PFSK-1 (cell line): ENCODE measurements around the gene TEPSIN.

Experiments used
- FOXP2 ChIP-seq: optimal IDR thresholded peaks from 2 replicates; pipeline ENCODE3; 2011; ENCODE audit warnings: borderline replicate concordance, control low read depth, inconsistent platforms; ENCODE audit not compliant: insufficient read depth; ENCODE audit errors: extremely low read length, extremely low read depth
- POLR2AphosphoS5 ChIP-seq: IDR thresholded peaks from 2 replicates; pipeline ENCODE4 v1.6.1; 2012; ENCODE audit warnings: low read depth, mild to moderate bottlenecking, control low read depth, low read length, moderate library complexity
- SIN3A ChIP-seq: IDR thresholded peaks from 2 replicates; pipeline ENCODE4 v1.6.1; 2012; ENCODE audit warnings: mild to moderate bottlenecking, low read length, moderate library complexity, borderline replicate concordance; ENCODE audit not compliant: insufficient read depth
- TAF1 ChIP-seq: IDR thresholded peaks from 2 replicates; pipeline ENCODE4 v1.6.1; 2012; ENCODE audit warnings: low read length, control low read depth, borderline replicate concordance; ENCODE audit not compliant: insufficient read depth
- TF ChIP-seq, protein P1 (sequence below), 2 experiments: IDR thresholded peaks; 2 replicates each; pipeline versions ENCODE4 v1.6.1 to v1.8.0; 2011 to 2012; ENCODE audit warnings: low read depth in 2 of 2, low read length in 2 of 2, control low read depth in 1 of 2, inconsistent platforms in 1 of 2, mild to moderate bottlenecking in 1 of 2, moderate library complexity in 1 of 2; ENCODE audit not compliant: insufficient read depth in 1 of 2

Gene TEPSIN

DNA sequence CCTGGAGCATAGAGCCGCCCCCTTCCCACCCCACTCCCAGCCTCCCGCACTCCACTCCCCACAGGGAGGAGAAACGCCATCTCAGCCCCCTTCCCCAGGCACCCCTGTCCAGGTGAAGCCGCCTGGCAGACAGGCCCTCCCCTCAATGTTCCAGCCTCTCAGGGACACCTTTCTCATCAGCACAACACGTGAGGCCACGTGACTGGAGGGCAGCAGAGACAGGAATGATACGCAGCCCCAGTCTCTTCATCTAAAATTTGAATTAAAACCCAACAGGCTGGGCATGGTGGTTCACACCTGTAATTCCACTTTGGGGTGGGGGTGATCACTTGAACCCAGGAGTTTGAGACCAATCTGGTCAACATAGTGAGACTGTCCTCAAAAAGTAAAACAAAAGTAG lies 52.7 kb downstream of the TEPSIN start:
- TF ChIP-seq POLR2AphosphoS5: no peak
- TF ChIP-seq FOXP2: no peak
- TF ChIP-seq SIN3A: no peak
- TF ChIP-seq, protein P1, sequence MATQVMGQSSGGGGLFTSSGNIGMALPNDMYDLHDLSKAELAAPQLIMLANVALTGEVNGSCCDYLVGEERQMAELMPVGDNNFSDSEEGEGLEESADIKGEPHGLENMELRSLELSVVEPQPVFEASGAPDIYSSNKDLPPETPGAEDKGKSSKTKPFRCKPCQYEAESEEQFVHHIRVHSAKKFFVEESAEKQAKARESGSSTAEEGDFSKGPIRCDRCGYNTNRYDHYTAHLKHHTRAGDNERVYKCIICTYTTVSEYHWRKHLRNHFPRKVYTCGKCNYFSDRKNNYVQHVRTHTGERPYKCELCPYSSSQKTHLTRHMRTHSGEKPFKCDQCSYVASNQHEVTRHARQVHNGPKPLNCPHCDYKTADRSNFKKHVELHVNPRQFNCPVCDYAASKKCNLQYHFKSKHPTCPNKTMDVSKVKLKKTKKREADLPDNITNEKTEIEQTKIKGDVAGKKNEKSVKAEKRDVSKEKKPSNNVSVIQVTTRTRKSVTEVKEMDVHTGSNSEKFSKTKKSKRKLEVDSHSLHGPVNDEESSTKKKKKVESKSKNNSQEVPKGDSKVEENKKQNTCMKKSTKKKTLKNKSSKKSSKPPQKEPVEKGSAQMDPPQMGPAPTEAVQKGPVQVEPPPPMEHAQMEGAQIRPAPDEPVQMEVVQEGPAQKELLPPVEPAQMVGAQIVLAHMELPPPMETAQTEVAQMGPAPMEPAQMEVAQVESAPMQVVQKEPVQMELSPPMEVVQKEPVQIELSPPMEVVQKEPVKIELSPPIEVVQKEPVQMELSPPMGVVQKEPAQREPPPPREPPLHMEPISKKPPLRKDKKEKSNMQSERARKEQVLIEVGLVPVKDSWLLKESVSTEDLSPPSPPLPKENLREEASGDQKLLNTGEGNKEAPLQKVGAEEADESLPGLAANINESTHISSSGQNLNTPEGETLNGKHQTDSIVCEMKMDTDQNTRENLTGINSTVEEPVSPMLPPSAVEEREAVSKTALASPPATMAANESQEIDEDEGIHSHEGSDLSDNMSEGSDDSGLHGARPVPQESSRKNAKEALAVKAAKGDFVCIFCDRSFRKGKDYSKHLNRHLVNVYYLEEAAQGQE (IDR thresholded peaks at IDR 0.05; ENCODE audit: insufficient read depth in 1 of 2, low read depth in 2 of 2, low read length in 2 of 2): no peak
- TF ChIP-seq TAF1: no peak

DNA sequence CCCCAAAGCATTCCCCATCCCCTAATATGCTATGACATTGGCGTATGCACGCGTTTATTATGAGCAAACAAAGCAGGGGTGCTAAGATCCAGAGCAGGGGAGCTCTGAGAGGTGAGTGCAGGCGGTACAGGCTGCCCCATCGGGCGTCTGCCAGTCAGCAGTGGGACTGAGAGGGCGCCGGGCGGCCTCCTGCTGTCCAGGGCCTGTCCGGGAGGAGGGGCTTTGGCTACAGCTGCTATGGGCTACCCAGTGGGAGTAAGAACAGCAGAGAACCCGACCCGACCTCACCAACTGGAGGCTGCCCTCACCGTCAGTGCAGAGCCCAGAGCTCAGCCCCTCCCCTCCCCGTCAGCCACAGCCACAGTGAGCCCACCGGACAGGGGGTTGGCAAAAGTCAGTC lies 54.3 kb downstream of the TEPSIN start:
- TF ChIP-seq FOXP2: no peak

DNA sequence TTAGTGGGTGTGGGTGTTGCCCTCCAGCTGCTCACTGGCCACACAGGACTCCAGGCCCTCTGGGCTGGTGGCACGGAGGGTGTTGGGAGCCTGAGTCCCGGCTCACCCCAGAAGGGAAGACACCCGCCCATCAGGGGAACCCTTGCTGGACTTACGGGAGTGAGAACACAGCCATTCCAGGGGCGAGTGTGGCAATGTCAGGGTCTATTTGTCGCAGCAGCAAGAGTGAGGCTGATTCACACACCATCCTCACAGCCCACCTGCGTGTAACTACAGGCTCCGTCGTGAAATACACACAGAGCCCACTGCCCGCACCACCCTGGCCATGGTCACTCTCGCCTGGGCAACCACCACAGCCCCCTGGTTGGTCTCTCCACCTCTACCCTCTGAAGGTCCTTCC lies 55.0 kb downstream of the TEPSIN start:
- TF ChIP-seq, protein P1 (IDR thresholded peaks at IDR 0.05; ENCODE audit: insufficient read depth in 1 of 2, low read depth in 2 of 2, low read length in 2 of 2): no peak

DNA sequence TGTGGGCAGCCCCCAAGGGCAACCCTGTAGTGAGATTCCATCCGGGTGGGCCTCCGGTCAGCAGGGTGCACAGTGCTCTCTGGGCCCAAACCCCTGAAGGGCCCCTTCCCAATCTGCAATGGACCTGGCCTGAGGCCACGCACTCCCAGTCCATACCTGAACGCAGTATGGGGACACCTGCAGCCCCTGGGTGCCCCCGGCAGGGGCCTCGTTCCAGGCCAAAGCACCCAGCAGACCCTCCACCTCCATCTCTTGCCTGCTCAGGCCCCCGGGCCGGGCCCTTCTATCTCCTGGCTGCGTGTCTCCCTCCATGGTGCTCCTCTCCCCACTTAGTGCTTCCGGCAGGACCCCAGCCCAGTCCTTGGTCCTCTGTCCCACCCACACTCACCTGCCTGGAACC lies 55.5 kb downstream of the TEPSIN start:
- TF ChIP-seq FOXP2 (no peak), SIN3A (no peak), TAF1 (no peak), POLR2AphosphoS5 (no peak)
- TF ChIP-seq, protein P1 (IDR thresholded peaks at IDR 0.05; ENCODE audit: insufficient read depth in 1 of 2, low read depth in 2 of 2, low read length in 2 of 2): no peak

DNA sequence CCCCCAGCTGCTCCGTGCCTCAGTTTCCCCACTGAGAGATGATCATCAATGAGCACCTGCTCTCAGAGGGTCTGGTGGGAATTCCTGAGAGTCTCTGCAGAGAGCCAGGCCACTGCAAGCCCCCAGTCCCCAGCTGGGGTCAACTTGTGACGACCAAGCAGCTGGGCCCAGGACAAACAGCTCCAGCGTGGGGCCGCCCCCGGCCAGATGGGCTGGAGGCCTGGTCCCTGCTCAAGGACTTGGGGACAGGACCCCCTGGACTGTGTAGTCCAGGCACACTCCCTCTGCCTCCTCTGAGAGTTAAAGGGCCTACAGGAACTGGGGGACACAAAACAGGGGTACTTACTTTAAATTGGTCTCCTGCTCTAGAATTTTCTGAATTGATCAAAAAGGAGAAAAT lies 56.3 kb downstream of the TEPSIN start:
- TF ChIP-seq FOXP2: no peak
- no peak for TF ChIP-seq POLR2AphosphoS5
- TF ChIP-seq SIN3A: no peak
- TF ChIP-seq, protein P1 (IDR thresholded peaks at IDR 0.05; ENCODE audit: insufficient read depth in 1 of 2, low read depth in 2 of 2, low read length in 2 of 2): no peak
- TF ChIP-seq TAF1: no peak

DNA sequence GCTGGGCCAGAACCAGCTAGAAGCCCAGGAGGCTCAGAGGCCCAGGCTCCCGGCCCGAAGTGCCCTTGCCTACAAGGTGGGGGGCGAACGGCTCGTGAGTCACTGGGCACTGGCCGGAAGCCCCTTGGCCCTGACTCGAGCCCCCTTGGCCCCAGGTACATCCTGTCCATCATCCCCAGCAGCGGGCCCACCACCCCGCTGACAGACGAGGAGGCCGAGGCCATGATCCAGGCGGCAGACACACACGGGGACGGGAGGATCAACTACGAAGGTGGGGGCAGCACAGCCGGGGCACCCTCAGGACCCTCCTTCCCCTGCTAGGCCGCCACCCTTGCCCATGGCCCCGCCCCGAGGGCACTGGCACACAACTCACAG lies 57.1 kb downstream of the TEPSIN start:
- TF ChIP-seq FOXP2 (no peak), POLR2AphosphoS5 (no peak), SIN3A (no peak), TAF1 (no peak)
- TF ChIP-seq, protein P1 (IDR thresholded peaks at IDR 0.05; ENCODE audit: insufficient read depth in 1 of 2, low read depth in 2 of 2, low read length in 2 of 2): no peak
